ENCODE measurements around the gene HIRA.
A peak's percentile ranks its signal among the peaks of the same experiment; 100 is the strongest.

The HIRA gene

DNA sequence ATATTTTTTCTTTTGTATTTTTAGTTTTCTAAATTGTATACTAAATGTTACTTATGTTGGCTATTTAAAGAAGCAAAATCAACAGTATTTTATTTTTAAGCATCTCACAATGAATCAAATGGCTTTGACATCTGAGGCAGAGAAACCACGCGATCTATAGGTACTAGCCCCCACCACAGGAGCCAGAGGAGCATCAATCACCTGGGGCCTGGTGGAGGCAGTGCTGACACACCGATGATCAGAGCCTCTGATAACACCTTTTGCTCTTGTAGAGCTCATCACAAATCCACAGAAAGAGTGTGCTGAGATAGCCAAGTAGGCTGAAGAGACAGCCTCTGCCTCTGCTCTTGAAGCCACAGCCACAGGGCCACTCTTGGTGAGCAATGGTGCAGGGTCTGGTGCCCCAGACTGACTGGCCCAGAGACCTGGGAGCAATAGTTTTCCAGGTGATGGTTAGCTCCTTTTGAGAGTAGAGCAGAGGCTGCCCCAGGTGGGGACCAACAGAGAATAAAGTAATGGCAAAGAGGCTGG, 25.2 kb downstream of the HIRA start:
- no peak for DNase-seq

DNA sequence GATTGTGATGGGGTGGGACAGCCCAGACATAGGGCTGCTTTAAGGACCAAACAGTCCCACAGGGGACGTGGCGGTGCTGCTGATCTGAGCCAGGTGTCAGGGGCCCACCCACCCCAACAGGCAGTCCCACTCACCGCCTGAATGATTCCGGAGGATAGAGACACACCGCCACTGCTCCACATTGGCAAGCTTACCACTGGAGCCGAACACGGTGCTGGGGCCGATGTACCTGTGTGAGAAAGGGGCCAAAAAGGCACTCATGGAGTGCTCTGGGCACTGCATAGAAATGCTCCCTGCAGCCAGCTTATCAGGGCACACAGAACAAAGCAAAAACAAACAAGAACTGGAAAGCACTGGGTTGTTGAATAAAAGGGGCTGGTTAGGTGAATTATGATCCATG, 25.9 kb downstream of the HIRA start:
- DNase-seq, result no peak

DNA sequence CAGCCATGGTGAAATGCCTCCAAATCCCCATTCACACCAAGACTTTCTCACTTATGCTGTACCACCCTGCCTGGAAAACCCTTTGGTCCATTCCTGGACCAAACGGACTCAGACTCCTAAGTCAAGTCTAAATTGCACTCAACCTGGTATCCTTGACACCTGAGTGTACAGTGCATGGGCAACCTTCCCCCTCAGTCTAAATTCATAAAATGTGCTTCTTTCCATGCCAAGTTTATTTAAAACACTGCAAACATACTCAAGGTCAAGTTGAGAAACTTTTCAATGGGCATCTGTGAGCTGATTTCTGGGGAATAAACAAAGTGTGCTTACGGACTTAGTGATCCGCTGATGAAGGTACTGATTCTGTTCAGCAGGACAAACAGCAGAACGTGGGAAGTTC, 26.4 kb downstream of the HIRA start:
- no peak for DNase-seq

DNA sequence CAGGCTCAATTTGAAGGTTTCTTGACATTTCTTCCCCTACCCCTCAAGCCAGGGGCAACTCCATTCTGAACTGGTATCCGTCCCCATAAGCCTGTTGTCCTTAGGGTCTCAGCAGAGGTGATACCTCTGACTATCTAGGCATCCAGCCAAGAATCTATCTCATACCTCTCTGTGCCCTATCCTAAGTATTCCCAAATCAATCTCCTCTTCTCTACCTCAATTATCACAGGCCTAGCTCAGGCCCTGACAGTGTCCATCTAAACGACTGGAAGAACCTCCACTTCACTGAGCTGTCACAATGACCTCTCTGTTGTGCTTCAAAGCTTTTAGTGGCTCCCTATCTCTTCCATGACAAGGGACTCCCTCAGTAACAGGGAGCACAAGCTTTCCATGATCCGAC, 26.9 kb downstream of the HIRA start:
- DNase-seq, result no peak

DNA sequence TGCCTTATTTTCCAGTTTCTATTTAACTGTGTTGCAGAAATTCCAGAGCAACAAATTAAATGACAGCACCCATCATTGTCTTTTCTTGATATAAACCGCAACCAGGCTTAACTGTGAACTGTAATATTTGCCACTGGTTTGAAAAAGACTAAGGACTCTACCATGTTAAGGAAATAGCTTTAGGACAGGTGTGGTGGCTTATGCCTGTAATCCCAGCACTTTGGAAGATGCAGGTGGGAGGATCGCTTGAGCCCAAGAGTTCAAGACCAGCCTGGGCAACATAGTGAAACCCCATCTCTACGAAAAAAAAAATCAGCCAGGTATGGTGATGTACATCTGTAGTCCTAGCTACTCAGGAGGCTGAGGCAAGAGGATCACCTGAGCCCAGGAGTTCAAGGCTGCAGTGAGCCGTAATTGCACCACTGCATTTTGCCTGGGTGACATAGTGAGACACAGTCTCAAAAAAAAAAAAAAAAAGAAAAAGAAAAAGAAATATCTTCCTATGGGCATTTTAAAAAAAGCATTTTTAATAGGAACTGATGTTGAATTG, 28.8 kb downstream of the HIRA start:
- no peak for DNase-seq

DNA sequence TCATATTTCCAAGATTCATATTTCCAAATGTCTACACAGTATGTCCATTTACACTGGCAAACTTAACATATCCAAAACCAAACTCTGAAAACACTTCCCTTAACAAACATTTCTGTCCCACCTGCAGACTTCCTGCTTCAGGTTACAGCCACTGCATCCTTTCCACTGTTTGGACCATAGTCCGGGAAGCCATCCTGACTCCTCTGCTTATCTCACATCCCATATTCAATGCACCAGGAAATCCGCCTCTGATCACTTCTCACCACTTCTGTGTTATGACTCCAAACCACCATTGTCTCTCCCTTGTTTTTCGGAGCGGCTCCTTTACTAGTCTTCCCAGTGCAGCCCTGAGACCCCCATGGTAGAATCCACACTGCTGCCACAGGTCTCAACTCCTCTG, 30.1 kb downstream of the HIRA start:
- DNase-seq, result no peak

DNA sequence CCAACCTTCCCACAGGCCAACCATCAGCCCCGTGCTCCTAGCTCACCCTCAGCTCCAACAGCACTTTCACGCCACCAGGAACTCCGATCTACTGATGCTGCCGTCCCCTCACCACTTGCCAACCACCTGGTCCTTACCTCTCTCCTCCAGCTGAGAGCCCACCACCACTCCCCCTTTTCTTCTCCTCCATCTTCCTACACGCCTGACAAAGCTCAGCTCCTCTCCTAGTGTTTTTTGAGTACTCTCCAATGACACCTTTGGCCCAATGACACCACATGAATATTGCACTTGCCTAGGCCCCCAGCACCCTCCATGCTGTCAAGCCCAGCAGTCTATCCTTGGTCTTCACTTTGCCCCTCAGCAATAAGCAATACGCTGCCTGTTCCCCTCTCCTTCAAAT, 30.7 kb downstream of the HIRA start:
- no peak for DNase-seq

DNA sequence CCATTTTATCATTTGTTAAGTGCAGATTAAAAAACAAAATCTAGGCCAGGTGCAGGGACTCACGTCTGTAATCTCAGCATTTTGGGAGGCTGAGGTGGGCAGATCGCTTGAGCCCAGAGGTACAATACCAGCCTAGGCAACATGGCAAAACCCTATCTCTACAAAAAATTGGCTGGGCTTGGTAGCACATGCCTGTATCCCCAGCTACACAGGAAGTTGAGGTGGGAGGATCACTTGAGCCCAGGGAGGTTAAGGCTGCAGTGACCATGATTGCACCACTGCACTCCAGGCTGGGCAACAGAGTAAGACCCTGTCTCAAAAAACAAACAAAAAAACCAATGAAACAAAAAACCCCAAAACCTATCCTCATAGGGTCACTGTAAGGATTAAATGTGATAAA, 32.9 kb downstream of the HIRA start:
- DNase-seq, result no peak

DNA sequence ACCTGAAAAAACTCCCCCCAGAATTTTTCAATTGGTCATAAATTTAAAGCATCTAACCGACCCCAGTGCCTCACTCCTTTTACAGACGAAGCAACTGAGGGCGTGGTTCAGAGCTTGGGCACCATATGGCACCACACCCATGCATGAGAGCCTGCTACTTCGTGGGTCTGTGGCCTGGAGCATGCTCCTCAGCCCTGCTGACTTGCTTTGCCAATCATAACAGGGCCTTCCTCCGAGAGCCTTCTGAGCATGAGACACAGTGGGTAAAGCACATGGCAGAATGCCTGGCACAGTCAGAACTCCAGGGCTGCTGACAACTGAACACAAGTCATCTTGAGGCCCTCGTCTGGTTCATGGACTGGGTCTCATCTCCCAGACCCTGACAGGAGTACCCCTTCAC, 33.3 kb downstream of the HIRA start:
- no peak for DNase-seq

DNA sequence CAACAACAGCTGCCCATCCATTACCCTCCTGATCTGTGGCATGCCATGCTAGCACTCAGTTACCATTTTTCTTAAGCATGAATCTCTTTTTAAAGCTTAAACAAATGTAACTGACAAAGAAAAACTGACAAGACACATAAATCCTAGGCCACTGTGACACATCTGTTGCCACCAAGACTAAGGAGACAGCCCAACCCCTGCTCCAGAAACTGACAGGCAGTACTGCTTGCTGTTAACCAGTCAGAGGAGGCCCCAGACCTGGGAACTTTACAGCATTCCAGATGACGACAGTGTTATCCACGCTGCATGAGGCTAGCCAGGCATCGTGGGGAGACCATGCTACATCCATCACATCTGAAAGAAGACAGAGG, 33.8 kb downstream of the HIRA start:
- no peak for DNase-seq

DNA sequence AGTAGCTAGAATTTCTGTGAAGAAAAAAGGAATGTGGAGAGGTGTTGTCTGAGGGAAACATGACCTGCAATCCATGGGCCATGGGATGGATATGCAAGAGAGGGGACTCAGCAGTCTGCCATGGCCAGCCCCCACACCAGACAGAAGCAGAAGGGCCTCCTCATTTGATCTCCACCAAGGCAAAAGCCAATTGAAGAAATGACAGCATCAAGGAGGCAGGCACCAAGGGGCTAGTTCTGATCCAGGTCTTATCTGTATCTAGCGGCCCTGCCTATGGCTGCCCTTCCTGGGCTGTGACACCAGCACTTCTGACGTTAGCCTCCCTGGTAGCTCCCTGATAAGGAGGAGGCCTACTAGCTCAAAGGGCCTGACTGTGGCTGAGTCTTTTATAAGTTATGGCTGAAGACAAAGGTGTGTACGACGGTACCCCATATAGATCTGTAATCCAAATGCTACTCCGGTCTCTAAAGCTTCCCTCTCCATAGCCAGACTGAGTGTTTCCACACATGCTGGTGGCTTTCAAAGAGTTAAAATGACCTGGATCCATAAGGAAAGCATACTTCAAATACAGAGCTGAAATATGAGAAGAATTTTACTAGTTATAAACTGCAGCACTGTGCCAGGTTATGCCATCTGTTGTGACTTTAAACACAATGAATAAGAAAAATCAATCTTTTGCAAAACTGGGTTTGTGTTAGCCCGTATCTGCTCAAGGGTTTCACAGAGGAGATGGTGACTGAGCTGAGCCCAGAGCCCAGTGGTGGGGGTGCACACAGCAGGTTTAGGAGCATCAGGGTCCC, 34.4 kb downstream of the HIRA start:
- no peak for DNase-seq

DNA sequence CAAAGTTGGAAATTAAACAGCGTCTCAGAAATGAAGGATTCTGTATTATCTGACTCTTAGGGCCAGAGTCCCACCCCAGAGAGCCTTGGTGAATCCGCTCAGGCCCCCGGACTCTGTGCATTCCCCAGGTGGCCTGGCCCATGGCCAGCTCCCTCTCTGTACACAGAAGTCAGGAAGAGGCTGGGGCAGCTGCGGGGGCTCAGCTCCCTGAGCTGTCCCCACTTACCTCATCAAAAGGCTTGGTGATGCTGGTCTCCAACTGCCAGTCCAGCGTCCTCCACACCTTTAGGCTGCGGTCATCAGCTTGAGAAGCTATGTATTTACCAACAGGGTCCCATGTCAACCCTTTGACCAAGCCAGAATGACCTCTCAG, 35.0 kb downstream of the HIRA start:
- DNase-seq, result peak; percentile 8 to 36

DNA sequence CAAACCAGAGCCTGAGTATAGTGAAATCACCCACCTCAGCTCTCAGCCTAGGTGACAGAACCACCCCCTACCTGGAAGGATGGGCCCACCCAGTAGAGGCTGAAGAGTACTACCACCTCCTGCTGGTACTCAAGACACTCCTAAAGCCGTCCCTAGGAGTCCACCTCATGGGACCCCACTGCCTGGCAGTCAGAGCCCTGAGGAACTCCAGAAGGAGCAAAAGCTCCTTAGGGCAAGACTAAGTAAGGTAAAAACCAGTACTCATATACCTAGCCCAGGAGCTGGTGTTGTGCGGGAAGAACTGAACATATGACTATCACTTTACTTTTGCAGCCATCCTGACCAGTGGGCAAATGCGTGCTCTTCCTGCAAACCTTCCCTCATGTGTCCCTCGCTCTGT, 36.3 kb downstream of the HIRA start:
- DNase-seq, result no peak

DNA sequence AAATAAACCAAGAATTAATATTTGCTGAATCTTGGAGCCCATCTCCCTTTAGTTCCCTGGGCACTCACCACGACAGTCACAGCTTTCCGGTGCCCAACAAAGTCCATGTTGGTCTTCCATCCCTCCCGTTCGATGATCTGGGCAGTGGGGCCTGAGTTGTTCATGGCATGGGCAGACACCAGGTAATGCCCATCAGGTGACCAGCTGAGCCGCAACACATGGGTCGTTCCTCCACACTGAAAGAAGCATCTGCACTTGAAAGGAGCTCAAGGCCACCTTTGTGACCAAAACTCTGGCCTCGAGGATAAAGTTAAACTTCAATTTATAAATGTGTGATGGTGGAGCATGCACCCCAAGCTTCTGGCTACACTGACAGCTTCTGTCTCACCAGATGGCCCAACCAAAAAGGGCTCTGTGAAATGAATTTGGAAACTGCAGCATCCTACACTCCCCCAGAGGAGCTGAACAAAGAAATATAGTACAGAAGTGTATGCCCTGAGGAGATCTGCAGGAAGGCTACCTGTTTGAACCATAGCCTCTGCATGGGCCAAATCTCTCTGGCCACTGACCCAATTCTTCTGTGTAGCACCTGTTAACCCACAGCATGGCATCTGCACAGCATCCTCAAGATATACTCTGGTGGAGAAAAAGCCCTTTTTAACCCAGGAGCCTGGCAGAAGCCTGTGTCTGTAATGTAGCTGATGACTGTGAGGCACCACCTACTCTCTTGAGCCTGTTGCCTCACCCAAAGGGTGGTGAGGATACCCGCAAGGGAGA, 37.1 kb downstream of the HIRA start:
- DNase-seq, result no peak

DNA sequence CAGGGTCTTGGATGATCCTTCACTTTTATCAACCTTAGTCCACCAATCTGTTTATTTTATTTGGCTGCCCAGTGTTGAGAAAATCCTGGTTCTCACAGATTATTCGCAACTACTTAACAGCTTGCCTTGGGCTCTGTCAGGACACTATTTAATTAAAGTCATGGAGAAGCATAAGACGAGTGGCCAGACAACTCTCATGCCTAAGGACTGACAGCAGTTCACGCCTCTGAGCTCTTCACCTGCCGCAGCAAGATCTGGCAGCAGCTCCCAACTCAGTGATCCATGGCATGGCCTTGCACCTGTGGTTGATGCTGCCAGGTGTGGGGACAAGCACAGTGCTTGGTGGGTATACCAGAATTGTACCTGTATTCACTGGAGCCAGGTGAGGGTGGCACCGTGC, 37.8 kb downstream of the HIRA start:
- DNase-seq, result no peak

DNA sequence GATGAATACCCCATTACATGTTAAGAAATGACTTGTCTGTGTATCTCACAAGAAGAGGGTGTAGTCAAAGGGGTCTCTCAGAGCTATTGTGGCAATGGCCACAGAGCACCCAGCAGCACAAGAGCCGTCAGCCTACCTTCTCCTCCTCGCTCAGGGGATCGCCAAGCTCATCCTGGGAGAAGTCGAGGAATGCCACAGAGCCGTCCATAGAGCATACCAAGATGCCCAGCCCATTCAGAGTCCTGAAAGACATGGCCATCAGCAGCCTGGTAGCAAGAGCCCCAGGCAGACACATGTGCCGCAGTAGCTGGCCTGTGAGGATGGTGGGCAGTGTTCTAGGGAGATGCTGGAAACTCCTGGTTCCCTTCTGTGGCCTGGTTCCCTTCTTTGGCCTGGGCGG, 44.0 kb downstream of the HIRA start:
- DNase-seq, result no peak

DNA sequence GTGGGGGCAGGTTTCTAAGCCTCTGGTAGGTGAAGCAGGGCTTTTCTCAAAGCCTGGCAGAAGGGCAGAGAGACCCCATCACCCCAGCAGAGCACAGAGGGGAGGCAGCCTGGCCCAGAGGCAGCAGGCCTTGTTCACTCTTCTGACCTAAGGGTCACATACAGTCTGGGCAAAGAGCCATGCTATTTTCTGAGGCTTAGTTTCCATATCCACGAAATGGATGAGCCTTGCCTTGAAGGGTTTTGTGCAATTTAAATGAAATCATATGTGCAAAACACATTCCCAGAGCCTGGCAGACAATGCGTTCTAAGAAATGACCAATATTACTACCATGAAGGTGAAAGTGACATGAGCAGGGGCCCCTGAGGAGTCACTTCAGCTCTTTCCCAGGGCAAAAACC, 44.5 kb downstream of the HIRA start:
- no peak for DNase-seq

DNA sequence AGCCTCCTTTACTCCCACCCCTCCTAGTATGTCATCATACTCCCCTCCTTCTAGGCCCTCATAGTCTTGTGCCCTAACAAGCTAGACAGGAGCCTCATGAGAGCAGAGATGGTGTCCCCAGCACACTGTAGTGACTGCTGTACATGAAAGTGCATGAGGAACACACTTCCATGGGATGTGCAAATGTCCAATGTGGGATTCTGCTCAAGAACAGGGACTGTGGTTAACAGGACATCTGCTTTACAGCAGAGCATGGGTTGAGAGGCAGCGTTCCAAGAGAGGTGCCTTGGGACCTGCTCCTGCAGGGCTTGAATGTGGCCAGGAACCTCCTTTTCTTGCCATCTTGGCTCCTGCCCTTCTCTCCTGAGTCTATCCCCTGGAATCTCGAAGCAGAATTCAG, 45.3 kb downstream of the HIRA start:
- DNase-seq, result no peak

DNA sequence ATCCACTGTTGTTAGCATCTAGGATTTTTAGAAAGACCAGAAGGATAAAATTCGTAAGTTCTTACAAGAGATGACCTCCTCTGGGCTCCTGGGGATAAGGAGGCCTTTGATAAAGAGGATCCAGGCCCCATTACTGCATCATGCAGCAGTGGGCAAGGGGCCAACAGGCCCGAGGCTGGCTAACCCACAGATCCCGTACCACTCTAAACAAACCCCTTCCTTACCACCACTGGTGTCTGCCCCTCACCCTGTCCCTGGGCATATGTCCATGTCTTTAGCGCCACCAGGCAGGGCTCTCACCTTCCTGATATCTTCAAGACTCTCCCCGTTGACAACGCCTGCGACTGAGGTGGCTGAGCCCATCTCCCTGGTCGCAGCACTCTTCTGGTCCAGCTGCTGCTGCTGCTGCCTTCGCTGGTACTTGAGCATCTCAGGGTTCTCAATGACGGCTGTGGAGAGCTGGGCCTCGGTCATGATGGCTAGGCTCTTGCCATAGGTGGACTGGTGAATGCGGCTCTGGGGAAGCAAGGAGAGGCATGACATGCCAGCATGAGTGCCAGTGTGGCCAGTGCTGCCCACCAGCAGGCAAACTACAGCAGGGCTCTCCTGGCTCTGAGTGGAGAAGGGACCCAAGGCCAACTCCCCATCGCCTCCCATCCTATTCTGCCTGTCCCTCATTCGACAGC, 46.2 kb downstream of the HIRA start:
- DNase-seq, result no peak

DNA sequence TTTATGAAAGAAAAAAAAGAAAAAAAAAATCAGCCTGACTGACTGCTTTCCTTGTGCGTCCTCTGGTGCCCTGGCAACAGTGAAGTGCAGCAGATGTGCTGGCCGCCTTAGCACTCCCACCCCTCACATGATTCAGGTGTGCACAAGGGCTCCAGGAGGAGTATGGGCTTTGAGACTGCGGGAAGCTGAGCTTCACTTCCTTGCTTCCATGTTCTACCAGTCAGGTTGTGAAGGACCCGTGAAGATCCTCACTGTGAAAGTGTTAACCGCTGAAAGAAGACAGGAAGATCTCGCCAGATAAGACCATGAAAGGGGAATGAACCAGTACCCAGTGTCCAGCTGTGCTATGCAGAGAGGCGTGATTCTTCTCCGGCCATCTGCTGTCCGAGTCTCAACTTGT, 48.2 kb downstream of the HIRA start:
- no peak for DNase-seq

DNA sequence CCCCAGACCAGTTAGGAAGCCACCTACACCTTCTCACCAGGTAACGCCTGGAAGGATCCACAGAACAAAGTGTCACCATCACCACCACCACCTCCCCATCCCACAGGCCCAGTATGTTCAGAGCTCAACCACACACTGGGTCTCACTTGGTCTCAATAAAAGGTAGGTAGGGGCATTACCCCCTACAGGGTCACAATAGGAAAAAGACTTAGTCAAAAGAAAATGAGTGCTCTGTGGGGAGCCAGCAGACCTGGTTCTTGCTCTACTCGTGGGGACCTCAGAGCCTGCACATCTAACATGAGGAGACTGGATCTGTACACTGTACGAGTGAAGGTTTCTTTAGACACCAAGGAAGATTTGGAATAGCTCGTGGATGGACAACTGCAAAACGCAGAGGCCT, 49.3 kb downstream of the HIRA start:
- no peak for DNase-seq

DNA sequence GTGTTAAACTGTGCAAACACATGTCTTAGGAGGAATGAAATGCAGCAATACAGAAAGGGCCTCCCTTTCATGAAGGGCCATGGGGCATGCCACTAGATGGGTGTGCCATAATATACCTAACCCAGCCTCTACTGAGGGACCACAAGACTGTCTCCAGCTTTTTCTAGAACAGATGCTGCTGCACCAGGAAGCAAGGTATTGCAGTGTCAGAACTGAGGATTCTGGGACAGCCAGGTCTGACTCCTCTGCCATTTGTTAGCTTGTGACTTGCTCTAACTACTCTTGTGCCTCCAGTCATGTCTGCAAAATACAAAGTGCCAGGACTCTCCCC, 53.2 kb downstream of the HIRA start:
- no peak for DNase-seq

DNA sequence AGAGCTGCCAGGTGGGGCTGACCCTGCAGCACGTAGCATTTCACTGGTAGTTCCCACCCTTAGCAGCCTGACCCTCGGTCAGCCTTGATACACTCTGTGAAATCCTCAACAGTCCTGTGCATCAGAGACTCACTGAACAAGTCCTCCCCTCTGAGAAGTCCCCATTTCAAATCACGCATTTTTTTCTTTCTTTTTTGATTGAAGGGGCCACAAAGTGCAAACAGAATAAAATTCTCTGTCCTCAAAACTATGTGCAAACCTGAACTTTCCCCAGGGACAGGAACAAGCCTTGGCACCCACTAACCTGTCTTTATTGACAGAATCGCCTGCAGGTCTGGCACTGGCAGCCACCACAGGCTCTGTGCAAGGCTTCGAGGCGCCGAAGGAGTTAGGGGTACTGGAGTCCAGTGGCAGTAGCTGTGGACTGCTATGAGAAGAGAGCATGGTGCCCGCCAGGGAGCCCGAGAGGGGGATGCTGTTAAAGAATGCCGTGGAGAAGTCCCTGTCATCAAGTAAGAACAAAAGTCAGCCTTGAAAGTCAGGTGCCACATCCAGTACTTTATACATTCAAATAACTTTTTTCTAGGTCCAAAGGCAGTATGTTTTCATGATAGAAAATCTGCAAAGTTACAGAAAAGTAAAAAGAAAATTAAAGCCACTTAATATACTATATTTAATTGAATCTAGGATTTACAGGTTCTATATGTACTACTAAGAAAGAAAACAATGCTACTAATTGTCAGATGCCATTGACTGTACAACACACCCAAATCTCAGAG, 53.8 kb downstream of the HIRA start:
- DNase-seq, result no peak
